Posterior cingulate gyrus (tissue), 11 donors: ENCODE data around the gene NEUROD1.
A peak's percentile ranks its signal among the peaks of the same experiment; 100 is the strongest.
"Not testable (repeated sequence)": the region's sequence is repeated elsewhere in the genome, so short reads cannot be mapped to it uniquely, and the experiment has no call there.

Source experiments
- DNase-seq, 10 donors: peaks; one replicate each; pipeline versions ENCODE4 v3.0.0 to v3.0.0-alpha.2; 2020 to 2021; ENCODE audit warnings: mixed read lengths in 3 of 10
- intact Hi-C: fragments of 100-400 bp; cut with DNase I; formaldehyde crosslinking; loops from one replicate; pipeline ENCODE4 v1.15.1; 2023

Gene NEUROD1

DNA sequence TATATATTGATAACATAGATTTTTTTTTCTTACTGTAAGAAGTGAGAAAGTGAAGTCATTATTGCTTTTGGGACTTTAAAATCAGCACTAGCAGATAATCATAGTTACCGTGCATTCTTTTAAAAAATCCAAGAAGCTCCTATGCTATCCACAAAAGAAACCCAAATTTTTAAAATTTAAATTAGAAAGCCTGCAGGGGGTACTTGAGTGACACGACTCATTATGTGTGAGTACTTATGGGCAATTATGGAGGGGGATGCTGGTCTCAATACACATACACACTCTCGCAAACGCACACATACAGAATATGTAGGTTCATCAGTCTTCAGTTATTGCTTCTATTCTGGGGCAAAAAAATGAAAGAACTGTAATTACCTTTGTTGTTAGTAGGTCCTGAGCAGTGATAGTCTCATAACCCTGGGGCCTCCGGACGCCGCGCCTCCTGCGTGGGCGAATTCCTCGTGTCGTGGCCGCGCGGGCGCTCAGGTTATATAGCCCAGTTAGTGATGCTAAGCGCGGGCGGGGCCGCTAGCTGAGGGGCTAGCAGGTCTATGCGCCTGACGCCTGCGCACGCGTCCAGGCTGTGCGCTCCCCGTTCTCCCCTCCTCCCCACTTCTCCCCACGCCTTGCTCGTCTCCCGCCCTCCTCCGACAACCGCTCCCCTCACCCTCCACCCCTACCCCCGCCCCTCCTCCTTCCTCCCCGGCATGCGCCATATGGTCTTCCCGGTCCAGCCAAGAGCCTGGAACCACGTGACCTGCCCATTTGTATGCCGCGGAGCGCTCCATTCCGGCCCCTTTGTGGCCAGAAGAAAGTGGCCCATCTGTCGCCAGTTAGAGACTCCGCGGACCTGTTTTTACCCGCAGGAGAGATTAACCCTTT, at the start of gene NEUROD1:
Gene NEUROD1, minus strand, starts transcription at position 463 of the 882 bp plus-strand sequence. CDS start 1,657 bp downstream, outside the sequence.
- DNase-seq = peak in 5 of 10 donors; percentile 35 to 89 (median 81)
- intact Hi-C loops = no loop called here

DNA sequence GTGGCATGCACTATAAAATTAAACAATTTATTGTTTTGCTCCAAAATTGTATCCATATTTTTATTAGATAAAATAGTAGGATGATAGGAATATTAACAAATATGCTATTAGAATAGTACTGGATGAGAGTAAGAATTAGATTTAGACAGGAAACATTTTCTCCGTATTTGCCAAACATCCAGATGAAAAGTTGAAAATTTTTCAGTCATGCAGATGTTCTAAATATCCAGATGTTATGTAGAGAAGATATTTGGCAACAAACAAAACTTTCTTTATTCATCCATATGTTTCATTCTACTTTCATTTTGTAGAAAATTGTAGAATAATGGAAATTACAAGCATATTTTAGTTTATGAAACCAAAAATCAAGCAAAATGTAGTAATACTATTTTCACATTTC, 45.2 kb upstream of the NEUROD1 start:
- intact Hi-C loops = no loop called here
- DNase-seq = no peak

DNA sequence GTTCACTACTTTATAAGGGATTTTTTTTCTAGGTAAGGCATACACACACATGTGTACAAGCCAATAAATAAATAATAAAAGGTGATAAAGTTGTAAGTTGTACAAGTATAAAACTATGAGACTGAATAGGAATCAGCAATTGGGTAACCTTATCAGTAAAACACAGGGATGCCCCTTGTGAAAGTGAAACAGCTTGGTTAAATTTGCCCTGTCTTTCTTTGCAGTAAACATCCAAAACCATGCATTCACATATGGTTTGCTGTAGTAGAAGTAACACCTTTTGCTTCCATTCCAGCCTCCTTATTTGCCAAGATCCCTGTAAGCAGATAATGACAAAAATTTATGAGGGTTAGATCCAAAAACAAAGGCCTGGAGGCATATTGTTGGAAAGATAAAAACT, 44.3 kb upstream of the NEUROD1 start:
- intact Hi-C loops = no loop called here
- DNase-seq = no peak

DNA sequence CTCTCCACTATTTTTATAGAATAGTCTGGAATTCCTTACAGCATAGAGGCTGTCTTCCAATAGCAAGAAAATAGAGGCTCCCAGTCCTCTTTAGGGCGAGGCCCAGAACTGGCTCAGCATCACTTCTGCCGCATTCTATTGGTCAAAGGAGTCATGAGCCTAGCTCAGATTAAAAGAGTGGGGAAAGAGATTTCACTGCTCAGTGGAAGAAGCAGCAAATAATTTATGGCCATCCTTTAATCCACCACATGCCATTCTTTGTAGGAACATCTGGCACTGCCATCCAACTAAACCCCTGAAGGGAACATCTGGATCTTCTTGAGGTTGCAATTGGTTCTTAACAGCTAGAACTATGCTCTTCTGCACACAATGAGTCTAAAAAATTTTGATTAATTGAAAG, 43.4 kb upstream of the NEUROD1 start:
- DNase-seq = no peak
- intact Hi-C loops = no loop called here

DNA sequence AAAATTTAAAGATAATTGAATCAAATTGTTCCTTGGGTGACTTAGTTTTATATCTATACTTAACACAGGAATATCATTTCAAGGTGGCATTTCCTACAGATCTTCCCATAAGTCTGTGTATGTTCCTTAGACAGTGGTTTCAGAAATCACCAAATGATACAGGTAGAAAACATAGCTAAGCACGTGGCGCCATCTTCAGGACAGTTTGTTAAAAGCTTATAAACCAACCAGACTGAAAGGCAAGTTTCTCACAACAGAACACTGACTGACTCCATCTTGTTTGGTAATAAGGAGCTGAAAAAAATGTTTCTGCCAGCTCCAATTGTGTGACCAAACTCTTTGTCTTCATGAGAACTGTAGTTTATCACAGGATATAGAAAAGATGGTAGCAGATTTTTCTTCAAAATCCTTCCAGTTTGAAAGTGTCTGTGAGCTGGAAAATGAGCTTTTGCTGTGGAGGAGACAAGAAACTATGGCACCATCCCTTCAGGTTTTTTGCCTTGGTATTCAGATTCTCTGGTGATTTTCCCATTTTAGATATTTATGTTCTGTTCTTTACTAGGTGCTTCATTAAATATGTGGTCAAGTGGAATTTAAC, 34.8 kb upstream of the NEUROD1 start:
- intact Hi-C loops = loop anchor here (1.0 to 5.0 kb wide), 4 partner anchors 143 to 1590 kb away; no protein-coding TSS in a partner anchor
- DNase-seq = peak in 7 of 10 donors; percentile 47 to 88 (median 67)

DNA sequence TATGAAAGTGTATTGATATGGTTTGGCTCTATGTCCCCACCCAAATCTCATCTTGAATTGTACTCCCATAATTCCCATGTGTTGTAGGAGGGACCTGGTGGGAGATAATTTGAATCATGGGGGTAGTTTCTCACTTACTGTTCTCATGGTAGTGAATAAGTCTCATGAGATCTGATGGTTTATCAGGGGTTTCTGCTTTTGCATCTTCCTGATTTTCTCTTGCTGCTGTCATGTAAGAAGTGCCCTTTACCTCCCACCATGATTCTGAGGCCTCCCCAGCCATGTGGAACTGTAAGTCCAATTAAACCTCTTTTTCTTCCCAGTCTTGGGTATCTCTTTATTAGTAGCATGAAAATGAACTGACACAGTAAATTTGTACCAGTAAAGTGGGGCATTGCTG, 30.7 kb upstream of the NEUROD1 start:
- DNase-seq, intact Hi-C loops: not testable (repeated sequence)

DNA sequence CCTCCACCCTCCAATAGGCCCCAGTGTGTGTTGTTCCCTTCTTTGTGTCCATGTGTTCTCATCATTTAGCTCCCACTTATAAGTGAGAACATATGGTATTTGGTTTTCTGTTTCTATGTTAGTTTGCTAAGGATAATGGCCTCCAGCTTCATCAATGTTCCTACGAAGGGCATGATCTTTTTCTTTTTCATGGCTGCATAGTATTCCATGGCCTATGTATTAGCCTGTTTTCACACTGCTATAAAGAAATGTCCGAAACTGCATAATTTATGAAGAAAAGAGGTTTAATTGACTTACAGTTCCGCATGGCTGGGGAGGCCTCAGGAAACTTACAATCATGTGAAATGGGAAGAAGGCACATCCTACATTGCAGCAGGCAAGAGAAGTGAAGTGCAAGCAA, 22.2 kb upstream of the NEUROD1 start:
- intact Hi-C loops = not testable (repeated sequence)

DNA sequence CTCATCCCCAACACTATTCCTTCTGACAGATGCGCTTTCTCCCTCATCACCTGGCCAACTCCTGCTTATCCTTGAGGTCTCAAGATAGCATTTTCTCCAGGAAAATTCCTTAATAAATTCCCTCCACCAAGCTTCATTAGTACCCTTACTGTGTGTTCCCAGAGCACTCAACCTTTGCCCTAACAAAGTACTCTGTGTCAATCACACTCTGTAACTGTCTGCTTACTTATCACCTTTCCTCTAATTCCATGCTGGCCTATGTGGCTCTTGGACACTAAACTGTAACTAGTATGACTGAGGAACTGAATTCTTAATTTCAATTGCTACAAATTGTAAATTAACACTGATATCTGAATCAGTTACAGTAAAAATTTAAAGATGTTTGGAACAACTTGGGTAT, 17.9 kb upstream of the NEUROD1 start:
- no peak for DNase-seq
- intact Hi-C loops = no loop called here

More for the DNA sequence above, 22.2 kb upstream of the NEUROD1 start:
- DNase-seq = not testable (repeated sequence)

DNA sequence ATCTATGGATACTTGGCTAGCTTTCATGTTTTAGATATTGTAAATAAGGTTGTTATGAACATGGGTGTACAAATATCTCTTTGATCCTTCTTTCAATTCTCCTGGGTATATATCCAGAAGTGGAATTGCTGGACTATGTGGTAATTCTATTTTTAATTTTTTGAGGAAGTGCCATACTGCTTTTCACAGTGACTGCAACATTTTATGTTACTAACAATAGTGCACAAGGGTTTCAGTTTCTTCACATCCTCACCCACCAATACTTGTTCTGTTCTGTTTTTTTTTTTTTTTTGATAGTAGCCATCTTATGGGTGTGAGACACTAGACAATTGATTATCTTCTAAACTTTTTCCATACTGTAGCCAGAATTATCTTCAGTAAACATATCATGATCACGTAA, 17.3 kb upstream of the NEUROD1 start:
- DNase-seq = no peak
- intact Hi-C loops = no loop called here

DNA sequence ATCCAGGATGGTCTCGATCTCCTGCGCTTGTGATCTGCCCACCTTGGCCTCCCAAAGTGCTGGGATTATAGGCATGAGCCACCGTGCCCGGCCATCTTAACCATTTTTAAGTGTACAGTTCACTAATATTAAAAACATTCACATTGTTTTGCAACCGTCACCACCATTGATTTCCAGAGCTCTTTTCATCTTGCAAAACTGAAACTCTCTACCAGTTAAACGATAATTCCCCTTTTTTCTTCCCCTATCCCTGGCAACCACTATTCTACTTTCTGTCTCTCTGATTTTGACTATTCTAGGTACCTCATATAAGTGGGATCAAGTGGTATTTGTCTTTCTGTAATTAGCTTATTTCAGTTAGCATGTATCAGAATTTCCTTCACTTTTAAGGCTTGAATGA, 16.8 kb upstream of the NEUROD1 start:
- intact Hi-C loops = no loop called here
- peak in 1 of 10 donors; percentile 29 for DNase-seq

DNA sequence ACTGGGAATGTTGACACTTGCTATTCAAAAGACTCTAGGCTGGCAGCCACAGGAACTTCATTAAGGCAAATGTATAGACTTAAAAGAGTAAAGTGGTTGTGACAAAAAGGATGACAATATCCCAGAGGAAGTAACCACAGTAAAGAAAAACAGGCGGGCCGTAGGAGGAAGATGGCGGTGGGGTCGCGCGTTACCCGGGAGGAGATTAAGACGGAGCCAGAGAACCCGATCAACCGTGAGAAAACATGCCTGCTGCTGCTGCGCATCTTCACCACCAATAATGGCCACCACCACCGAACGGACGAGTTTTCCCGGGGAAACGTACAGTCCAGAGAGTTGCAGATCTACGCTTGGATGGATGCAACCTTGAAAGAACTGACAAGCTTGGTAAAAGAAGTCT, 14.0 kb upstream of the NEUROD1 start:
- DNase-seq = peak in 1 of 10 donors; percentile 37
- intact Hi-C loops = no loop called here

DNA sequence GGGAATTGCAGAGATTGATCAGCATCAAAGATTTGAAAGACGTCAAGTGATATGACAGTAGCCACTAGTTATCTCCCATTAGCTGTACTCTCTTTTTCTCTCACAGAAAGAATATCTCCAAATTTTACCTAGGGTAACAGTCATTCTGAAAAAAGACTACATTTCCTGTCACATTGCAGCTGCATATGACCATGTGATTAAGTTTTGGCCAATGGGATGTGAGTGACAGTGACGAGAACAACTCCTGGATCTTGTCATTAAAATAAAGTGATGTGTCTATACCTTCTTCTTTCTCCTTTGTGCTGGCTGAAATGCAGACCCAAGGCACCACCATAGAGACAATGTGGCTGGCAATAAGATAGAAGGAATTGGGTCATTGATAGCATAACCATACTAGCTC, 10.5 kb upstream of the NEUROD1 start:
- intact Hi-C loops = no loop called here
- no peak for DNase-seq

DNA sequence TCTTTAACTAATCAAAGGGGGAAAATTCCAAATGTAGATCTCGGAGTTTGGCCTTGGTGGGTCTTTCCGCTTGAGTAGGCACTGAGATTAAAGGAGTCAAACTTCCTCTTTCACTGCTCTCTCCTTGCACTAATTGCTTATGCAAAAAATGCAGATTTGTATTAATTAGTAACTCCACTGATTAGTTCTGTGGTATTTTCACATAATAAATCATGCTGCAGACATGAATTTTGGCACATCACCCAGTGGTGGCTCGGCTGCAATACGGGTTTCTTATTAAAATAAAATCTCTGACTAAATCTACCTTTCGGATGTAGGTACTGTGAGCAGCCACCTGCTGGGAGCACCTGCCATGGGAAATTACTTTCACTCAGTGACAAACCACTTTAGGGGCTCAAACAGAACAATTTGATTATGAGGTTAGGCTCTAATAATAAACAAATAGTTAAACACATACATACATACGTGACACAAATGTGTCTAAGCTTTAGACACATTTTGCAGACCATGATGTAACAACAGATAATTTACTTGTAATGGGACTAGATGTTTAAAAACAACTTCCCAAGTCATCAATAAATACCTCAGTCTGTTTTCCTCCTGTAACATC, 6.4 kb upstream of the NEUROD1 start:
- intact Hi-C loops = no loop called here
- no peak for DNase-seq

DNA sequence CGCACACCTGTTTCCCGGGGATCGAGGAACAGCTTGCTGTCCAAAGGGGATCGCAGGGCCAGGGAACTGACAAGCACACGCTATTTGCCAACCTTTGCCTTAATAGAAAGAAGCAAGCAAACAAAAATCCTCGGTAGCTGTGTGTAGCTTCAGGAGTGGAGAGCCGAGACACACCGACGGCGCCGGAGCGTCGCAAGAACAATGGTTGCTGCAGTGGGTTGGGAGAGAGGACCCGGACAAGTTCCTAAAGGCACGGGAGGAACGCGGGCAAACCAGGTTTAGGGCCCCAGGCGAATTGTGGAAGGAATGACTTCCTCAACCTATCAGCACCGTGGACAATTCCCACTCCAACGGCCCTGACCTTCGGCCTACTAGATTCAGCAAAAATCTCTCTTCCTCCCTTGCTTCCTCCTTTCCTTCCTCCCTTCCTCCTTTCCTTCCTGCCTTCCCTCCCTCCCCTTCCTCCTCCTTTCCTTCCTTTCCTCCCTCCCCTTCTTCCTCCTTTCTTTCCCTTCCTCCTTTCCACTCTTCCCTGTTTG, 4.9 kb upstream of the NEUROD1 start:
- intact Hi-C loops = no loop called here
- peak in 1 of 10 donors; percentile 49 for DNase-seq

DNA sequence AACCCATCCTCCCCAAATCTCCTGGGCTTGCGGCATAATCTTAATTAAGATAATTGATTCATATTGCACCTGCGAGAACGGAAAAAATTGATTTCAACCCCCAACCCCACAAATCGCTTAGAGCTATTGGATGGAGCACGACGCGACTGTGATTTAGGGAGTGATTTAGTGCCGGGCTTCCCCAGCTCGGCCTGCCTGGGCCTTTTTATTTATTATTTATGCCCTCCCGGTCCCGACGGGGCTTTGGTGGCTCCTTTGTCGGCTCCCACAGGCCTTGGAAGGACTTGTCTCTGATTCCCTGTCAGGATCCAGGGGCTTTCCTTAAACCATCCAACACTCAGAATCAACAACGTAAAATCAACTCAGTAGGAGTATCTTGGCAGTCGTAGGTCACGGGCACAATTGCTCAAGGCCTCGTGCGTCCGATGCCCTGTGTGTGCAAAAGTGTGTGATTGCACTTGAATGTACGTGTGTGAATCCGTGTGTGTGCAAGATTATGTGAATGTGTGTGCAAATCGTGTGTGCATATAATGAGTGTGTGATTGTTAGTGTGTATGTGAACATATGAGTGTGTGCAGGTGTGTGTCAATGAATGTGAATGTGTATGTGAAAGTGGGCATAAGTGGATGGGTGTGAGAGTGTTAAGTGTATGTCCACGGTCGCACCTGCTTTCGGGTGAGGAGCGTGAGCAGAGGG, 4.3 kb upstream of the NEUROD1 start:
- DNase-seq = peak in 1 of 10 donors; percentile 49
- intact Hi-C loops = no loop called here

DNA sequence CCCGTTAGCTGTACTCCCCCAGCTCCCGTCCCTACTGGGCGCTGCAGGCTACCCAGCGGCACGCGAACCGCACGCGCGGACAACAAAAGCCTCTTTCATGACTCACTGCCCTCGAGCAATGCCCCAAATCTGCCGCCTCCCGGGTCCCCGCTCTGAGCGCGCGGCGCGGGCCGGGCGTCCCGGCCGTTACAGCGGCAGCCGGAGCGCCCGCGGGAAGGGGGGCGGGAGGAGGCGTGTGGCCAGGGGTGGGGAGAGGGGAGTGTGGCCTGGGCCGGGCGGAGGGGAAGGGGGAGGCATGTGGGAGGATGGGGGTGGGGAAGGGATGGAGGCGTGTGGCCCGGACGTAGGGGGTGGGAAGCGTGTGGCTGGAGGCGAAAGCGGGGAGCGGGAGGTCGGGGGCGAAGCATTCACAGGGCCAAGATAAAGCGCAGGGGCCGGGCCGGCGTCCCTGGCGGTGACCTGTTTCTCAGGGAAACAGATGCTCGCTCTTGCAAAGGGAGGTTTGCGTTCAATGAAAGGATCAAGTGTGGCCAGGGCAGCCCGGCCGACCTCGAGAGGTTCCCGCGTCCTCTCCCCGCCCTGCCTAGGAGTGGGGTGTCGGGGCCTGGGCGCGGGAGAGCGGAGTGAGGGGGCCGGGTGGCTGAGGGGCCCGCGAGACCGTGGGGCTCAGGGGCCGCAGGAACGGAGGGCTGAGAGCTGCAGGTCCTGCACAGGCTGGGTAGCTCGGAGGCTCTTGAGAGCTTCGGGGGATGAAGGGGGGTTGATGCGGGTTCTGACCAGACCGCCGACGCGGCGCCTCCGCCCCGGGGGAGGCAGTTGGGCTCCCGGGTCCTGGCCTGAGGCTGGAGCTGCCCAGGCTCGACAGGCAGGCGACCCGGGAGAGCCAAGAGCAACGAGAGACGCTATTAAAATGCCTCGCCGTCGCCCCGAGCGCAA, 3.5 kb upstream of the NEUROD1 start:
- DNase-seq = peak in 3 of 10 donors; percentile 57 to 79 (median 59)
- intact Hi-C loops = no loop called here

DNA sequence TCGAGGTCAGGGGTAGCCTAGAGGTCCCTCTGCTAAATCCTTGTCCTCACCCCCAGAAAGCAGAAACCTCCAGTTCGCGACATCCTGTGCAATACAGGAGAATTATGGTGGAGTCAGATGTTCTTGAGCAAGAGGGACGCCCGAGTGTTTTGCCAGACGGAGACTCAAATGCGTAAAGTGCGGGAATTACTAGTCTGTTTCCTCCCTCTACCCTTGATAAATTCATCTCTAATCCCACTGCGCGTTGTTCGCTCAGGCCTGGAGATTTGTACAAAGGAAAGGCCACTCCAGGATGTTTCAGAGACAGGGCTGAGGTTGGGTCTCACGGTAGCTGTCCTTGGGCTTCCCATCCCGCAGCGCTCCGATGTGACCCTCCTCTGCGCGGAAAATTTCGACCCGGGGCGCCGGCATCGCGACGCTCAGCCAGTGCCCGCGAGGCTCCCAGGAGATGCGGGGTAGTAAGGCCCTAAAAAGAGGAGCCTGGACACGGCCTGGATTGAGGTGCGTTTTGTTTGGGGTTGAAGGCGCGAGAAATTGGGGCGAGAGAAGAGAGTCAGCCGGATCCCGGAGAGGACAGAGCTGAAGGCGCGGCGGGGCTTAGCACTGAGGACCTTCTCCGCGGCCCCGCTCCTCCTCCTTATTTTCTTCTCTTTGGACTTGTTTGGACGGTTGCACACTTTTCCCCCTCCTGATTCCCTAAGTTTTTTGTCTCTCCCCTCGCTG, 2.6 kb upstream of the NEUROD1 start:
- no peak for DNase-seq
- intact Hi-C loops = no loop called here

DNA sequence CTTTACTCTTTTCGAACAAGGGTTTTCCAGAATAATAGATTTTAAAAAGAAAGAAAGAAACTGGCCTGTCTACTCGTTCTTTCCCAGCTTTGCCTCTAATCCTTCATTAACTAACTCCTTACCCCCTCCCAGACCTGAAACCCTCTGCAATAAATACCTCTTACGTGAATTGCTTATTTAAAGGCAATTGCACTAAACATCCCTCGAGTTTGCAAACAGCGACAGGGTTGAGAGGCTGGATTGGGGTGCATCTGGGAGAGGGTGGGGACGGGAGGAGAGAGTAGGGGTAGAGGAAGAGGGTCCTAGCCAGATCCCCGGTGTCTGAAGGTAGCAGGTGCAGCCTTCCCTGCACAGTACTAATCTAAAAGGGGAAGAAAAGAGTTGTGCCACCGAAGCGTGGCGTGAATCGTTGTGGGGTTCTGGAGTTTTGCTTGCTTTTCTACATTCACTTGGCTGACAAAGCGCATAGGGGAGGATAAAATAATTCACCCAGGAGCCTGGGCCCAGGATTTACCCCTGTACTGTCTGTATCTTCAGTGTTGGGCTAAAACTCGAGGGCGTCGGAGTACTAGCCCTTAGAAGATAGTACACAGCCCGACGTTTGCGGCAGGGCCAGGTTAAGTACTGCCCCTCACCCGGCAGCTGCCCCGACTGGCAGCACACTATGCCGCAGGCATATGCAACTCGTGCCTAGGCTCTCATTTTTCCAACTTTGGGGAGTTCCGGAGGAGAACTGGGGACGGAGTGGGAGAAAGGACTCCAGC, 1.9 kb upstream of the NEUROD1 start:
- intact Hi-C loops = no loop called here
- DNase-seq = no peak
